ENCODE data around the gene WIPF2. TPM values are rescaled to one million over a fixed set of nuclear protein-coding genes. Genes with fewer than 3 reads are reported as not detected.
"Not testable (repeated sequence)": the region's sequence is repeated elsewhere in the genome, so short reads cannot be mapped to it uniquely, and the experiment has no call there.

WIPF2 gene
- total and polyA plus RNA-seq, 8 donors: 6.3 to 21.7 (median 13.8) TPM

DNA sequence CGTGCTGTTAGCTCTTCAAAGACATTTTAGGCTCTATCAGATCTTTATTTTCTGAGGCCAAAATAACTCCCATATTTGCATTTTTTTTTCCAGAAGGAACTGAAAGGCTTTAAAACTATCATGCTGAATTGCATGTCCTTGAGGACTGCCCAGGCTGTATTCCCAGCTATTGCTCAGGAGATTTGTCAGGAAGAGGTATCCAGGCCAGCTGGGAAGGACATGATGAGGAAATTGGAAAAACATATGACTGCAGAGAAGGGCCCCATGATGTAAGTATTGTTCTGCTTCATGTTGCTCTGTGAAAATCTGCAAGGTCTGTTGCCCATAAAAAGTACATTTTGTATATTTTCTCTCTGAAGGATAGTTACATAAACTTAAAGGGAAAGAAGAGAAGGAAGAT, 74.3 kb downstream of the WIPF2 start:
- WGBS, 2 donors: 75 to 81% methylated on average over 1 of the region's 1 CpG
- TF ChIP-seq, protein P1, sequence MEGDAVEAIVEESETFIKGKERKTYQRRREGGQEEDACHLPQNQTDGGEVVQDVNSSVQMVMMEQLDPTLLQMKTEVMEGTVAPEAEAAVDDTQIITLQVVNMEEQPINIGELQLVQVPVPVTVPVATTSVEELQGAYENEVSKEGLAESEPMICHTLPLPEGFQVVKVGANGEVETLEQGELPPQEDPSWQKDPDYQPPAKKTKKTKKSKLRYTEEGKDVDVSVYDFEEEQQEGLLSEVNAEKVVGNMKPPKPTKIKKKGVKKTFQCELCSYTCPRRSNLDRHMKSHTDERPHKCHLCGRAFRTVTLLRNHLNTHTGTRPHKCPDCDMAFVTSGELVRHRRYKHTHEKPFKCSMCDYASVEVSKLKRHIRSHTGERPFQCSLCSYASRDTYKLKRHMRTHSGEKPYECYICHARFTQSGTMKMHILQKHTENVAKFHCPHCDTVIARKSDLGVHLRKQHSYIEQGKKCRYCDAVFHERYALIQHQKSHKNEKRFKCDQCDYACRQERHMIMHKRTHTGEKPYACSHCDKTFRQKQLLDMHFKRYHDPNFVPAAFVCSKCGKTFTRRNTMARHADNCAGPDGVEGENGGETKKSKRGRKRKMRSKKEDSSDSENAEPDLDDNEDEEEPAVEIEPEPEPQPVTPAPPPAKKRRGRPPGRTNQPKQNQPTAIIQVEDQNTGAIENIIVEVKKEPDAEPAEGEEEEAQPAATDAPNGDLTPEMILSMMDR (IDR thresholded peaks at IDR 0.05): no peak
- FAIRE-seq: no peak
- ATAC-seq: peak in 2 of 4 donors; percentile 34 to 44
- no peaks in the 10 kb centered on the region for H3K9me3 ChIP-seq
- H3K4me3 ChIP-seq: no peak overlapping the region
- intact Hi-C loops (cut with DNase I): loop anchor here in 1 of 3 donors (5.0 kb wide), 1 partner anchor 91 kb away; no protein-coding TSS in a partner anchor
- no peaks in the 10 kb centered on the region for H3K36me3 ChIP-seq
- H3K27me3 ChIP-seq: no peaks in the 10 kb centered on the region
- peak overlapping the region in 2 of 4 donors; percentile 14 to 46 for H3K27ac ChIP-seq
- DNase-seq: no peak
- H3K4me1 ChIP-seq: peaks cover 0 to 20% (median 0%) of the 10 kb centered on the region in 3 donors

GRCh38 chr17:40295488-40296436, 76.7 kb downstream of the WIPF2 start:
- WGBS, 2 donors: 78 to 79% methylated on average over 5 of the region's 5 CpGs
- TF ChIP-seq, protein P1 (IDR thresholded peaks at IDR 0.05): no peak
- no peak for FAIRE-seq
- Histone ChIP-seq H3K4me1 (peaks cover 0 to 20% (median 0%) of the 10 kb centered on the region in 3 donors), H3K4me3 (no peak overlapping the region), H3K27me3 (no peaks in the 10 kb centered on the region), H3K36me3 (no peaks in the 10 kb centered on the region), H3K9me3 (no peaks in the 10 kb centered on the region), H3K27ac (no peak overlapping the region)
- ATAC-seq: no peak
- intact Hi-C loops (cut with DNase I): no loop called here
- no peak for DNase-seq

DNA sequence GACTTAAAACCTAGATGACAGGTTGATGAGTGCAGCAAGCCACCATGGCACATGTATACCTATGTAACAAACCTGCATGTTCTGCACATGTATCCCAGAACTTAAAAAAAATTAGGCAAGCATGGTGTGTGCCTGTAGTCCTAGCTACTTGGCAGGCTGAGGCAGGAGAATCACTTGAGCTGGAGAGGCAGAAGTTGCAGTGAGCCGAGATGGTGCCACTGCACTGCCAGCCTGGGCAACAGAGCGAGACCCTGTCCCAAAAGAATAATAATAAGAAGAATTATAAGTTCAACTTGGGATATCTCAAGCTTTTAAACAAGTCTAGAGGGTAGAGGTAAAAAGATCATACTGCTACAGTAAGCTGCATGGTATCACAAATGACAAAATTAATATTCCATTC, 78.4 kb downstream of the WIPF2 start:
- H3K4me1 ChIP-seq: peaks cover 0 to 20% (median 0%) of the 10 kb centered on the region in 3 donors
- H3K9me3 ChIP-seq: no peaks in the 10 kb centered on the region
- TF ChIP-seq, protein P1 (IDR thresholded peaks at IDR 0.05): no peak
- H3K4me3 ChIP-seq: no peak overlapping the region
- 90 to 98% methylated on average over 2 of the region's 2 CpGs for WGBS, 2 donors
- no peak overlapping the region for H3K27ac ChIP-seq
- no peak for DNase-seq
- FAIRE-seq: no peak
- intact Hi-C loops (cut with DNase I): no loop called here
- no peaks in the 10 kb centered on the region for H3K27me3 ChIP-seq
- no peaks in the 10 kb centered on the region for H3K36me3 ChIP-seq
- no peak for ATAC-seq

- Histone ChIP-seq H3K36me3 (no peaks in the 10 kb centered on the region), H3K27ac (no peak overlapping the region), H3K9me3 (no peaks in the 10 kb centered on the region), H3K4me1 (peaks cover 0 to 12% (median 0%) of the 10 kb centered on the region in 3 donors), H3K27me3 (no peaks in the 10 kb centered on the region), H3K4me3 (no peak overlapping the region)
- ATAC-seq (no peak), DNase-seq (no peak), FAIRE-seq (no peak)
- TF ChIP-seq, protein P1 (IDR thresholded peaks at IDR 0.05): no peak
- WGBS, 2 donors: 55 to 72% methylated on average over 3 of the region's 3 CpGs
- intact Hi-C loops (cut with DNase I): no loop called here
Observed at GRCh38 chr17:40298726-40299125, 79.6 kb downstream of the WIPF2 start.

DNA sequence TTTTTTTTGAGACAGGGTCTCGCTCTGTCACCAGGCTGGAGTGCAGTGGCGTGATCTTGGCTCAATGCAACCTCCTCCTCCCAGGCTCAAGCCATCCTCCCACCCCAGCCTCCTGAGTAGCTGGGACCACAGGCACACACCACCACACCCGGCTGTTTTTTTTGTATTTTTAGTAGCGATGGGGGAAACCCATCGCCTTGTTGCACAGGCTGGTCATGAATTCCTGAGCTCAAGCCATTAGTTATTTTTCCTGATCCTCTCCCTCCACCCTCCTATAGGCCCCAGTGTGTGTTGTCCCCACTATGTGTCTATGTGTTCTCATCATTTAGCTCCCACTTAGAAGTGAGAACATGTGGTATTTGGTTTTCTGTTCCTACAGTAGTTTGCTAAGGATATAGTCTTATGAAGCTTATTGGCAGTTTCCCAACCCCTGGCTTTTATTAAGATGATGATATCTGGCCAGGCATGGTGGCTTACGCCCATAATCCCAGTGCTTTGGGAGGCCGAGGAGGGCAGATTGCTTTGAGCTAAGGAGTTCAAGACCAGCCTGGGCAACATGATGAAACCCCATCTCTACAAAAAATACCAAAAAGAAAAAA, 80.2 kb downstream of the WIPF2 start:
- H3K27ac ChIP-seq; intact Hi-C loops (cut with DNase I): not testable (repeated sequence)
- whole genome bisulfite sequencing, 2 donors: 88 to 90% methylated on average over 6 to 7 of the region's 7 CpGs

More for the DNA sequence above, 80.2 kb downstream of the WIPF2 start:
- ATAC-seq, DNase-seq, FAIRE-seq, H3K4me3 ChIP-seq, H3K27me3 ChIP-seq, H3K36me3 ChIP-seq, H3K9me3 ChIP-seq, H3K4me1 ChIP-seq: not testable (repeated sequence)
